ENCODE results near the gene EVL. TPM values are rescaled to one million over a fixed set of nuclear protein-coding genes. Genes with fewer than 3 reads are reported as not detected.
"Not testable (repeated sequence)": the region's sequence is repeated elsewhere in the genome, so short reads cannot be mapped to it uniquely, and the experiment has no call there.

EVL gene
- 36.2 TPM for total RNA-seq
- long read RNA-seq, transcript EVL-202 (14 exons, 2,353 nt), result major isoform, 25 of 43 reads
- long read RNA-seq, partial matches to known transcripts, result 3 of 43 reads
- long read RNA-seq, other reads (novel, unspliced or antisense), result 12 of 43 reads

- peak; percentile 38 for ATAC-seq (ENCODE audit: poor library complexity)
- intact Hi-C loops (cut with DNase I), result no loop called here
Measured at GRCh38 chr14:100065111-100065871, at the start of gene EVL. Gene EVL (plus strand): TSS chr14:100065422. CDS start chr14:100065501, 79 bp downstream.

GRCh38 chr14:100017553-100017952, 47.7 kb upstream of the EVL start:
- intact Hi-C loops (cut with DNase I), result no loop called here
- DNase-seq, result no peak
- ATAC-seq (ENCODE audit: poor library complexity), result no peak

More at GRCh38 chr14:100065111-100065871, at the start of gene EVL:
- DNase-seq, result peak; percentile 64

GRCh38 chr14:100018054-100018453, 47.2 kb upstream of the EVL start:
- DNase-seq (no peak), ATAC-seq (ENCODE audit: poor library complexity) (no peak)
- intact Hi-C loops (cut with DNase I), result no loop called here

- intact Hi-C loops (cut with DNase I), result no loop called here
- no peak for ATAC-seq (ENCODE audit: poor library complexity)
- DNase-seq, result no peak
Measured at GRCh38 chr14:100018482-100018881, 46.7 kb upstream of the EVL start.

- DNase-seq, result no peak
- intact Hi-C loops (cut with DNase I), result no loop called here
- peak; percentile 65 for ATAC-seq (ENCODE audit: poor library complexity)
Measured at GRCh38 chr14:100019156-100019744, 46.0 kb upstream of the EVL start.

GRCh38 chr14:100020629-100021028, 44.6 kb upstream of the EVL start:
- ATAC-seq (ENCODE audit: poor library complexity) (no peak), DNase-seq (no peak)
- intact Hi-C loops (cut with DNase I), result no loop called here

GRCh38 chr14:100022772-100023451, 42.3 kb upstream of the EVL start:
- ATAC-seq (ENCODE audit: poor library complexity) (peak; percentile 67), DNase-seq (peak; percentile 52)
- intact Hi-C loops (cut with DNase I), result no loop called here

GRCh38 chr14:100025111-100025510, 40.1 kb upstream of the EVL start:
- no peak for ATAC-seq (ENCODE audit: poor library complexity)
- no peak for DNase-seq
- intact Hi-C loops (cut with DNase I), result no loop called here

GRCh38 chr14:100027771-100028490, 37.3 kb upstream of the EVL start:
- ATAC-seq (ENCODE audit: poor library complexity) (no peak), DNase-seq (no peak)
- intact Hi-C loops (cut with DNase I), result no loop called here

- intact Hi-C loops (cut with DNase I), result no loop called here
- ATAC-seq (ENCODE audit: poor library complexity) (no peak), DNase-seq (no peak)
Measured at GRCh38 chr14:100028990-100029677, 36.1 kb upstream of the EVL start.

GRCh38 chr14:100030006-100030405, 35.2 kb upstream of the EVL start:
- ATAC-seq (ENCODE audit: poor library complexity); intact Hi-C loops (cut with DNase I); DNase-seq: not testable (repeated sequence)

- ATAC-seq (ENCODE audit: poor library complexity), result peak; percentile 69
Measured at GRCh38 chr14:100030452-100031153, 34.6 kb upstream of the EVL start.

GRCh38 chr14:100031506-100032281, 33.5 kb upstream of the EVL start:
- no peak for DNase-seq

More at GRCh38 chr14:100030452-100031153, 34.6 kb upstream of the EVL start:
- intact Hi-C loops (cut with DNase I), result no loop called here
- DNase-seq, result no peak

GRCh38 chr14:100032738-100033137, 32.5 kb upstream of the EVL start:
- ATAC-seq (ENCODE audit: poor library complexity), result no peak
- DNase-seq, result no peak
- intact Hi-C loops (cut with DNase I), result no loop called here

More at GRCh38 chr14:100031506-100032281, 33.5 kb upstream of the EVL start:
- peak; percentile 80 for ATAC-seq (ENCODE audit: poor library complexity)
- intact Hi-C loops (cut with DNase I), result no loop called here

- intact Hi-C loops (cut with DNase I), result no loop called here
- DNase-seq (no peak), ATAC-seq (ENCODE audit: poor library complexity) (no peak)
Measured at GRCh38 chr14:100033347-100034075, 31.7 kb upstream of the EVL start.

- intact Hi-C loops (cut with DNase I), result no loop called here
- ATAC-seq (ENCODE audit: poor library complexity) (no peak), DNase-seq (no peak)
Measured at GRCh38 chr14:100034468-100034867, 30.8 kb upstream of the EVL start.

Data from Right ventricle myocardium superior (tissue), 1 donor.